Activated T-cell treated with anti-CD3 and anti-CD28 coated beads, Interleukin-2, amount 50 U/mL, for 24 hours (primary cell): Measurements from ENCODE around the gene HERC2.
"Not testable (repeated sequence)": the region's sequence is repeated elsewhere in the genome, so short reads cannot be mapped to it uniquely, and the experiment has no call there.

Experiments used
- DNase-seq: peaks from one replicate; pipeline ENCODE4 v3.0.0-alpha.2; 2020
- H3K27ac Mint-ChIP-seq: 2 replicates; pipeline ENCODE4 v1.8.0; 2020; ENCODE audit warnings: mild to moderate bottlenecking, mixed read lengths
- H3K27me3 Mint-ChIP-seq: 2 replicates; pipeline ENCODE4 v1.8.0; 2020; ENCODE audit warnings: mixed read lengths
- H3K36me3 Mint-ChIP-seq: 2 replicates; pipeline ENCODE4 v1.8.0; 2020; ENCODE audit warnings: low read depth, mixed read lengths
- H3K4me1 Mint-ChIP-seq: 2 replicates; pipeline ENCODE4 v1.8.0; 2020; ENCODE audit warnings: low read depth, mixed read lengths
- H3K4me3 Mint-ChIP-seq: 2 replicates; pipeline ENCODE4 v1.8.0; 2020; ENCODE audit warnings: mild to moderate bottlenecking, moderate library complexity, mixed read lengths
- H3K9me3 Mint-ChIP-seq: 2 replicates; pipeline ENCODE4 v1.8.0; 2020; ENCODE audit warnings: mixed read lengths

HERC2 gene

DNA sequence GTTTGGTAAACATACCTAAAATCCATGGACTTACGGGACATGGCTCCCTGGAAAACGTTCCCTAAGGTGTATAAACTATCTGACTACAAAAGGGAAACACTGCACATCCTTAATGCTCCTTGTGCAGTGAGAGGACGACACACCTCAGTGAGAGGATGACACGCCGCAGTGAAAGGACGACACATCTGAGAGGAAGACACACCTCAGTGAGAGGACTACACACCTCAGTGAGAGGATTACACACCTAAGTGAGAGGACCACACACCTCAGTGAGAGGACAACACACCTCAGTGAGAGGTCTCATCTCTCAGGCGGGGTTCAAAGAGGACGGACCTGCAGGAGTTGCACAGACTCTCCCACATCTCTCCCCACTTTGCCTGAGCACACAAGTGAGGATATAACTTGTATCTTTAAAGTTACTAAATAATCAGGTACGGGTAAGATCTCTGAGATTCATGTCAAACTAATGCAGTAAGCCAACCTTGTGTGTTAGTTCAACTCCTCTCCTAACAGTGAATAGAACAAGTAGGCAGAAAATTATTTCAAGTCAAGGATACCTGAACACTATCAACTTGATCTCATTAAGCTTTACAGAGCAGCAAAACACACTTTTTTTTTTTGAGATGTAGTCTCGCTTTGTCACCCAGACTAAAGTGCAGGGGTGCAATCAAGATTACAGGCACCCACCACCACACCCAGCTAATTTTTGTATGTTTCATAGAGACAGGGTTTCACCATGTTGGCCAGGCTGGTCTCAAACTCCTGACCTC lies 32.1 kb downstream of the HERC2 start:
- Mint-ChIP-seq H3K4me3 (no peak overlapping the region), H3K27ac (no peak overlapping the region)

GRCh38 chr15:28288830-28289693 lies 32.9 kb downstream of the HERC2 start:
- H3K4me3 Mint-ChIP-seq, H3K4me1 Mint-ChIP-seq, H3K9me3 Mint-ChIP-seq, H3K27me3 Mint-ChIP-seq, DNase-seq: not testable (repeated sequence)
- peak overlapping the region; percentile 29 for H3K27ac Mint-ChIP-seq
- H3K36me3 Mint-ChIP-seq, result peaks cover 72% of the 10 kb centered on the region

More for the DNA sequence above, 32.1 kb downstream of the HERC2 start:
- peaks cover 8% of the 10 kb centered on the region for H3K4me1 Mint-ChIP-seq
- peaks cover 9% of the 10 kb centered on the region for H3K9me3 Mint-ChIP-seq
- no peaks in the 10 kb centered on the region for H3K27me3 Mint-ChIP-seq
- no peak for DNase-seq
- peaks cover 73% of the 10 kb centered on the region for H3K36me3 Mint-ChIP-seq

DNA sequence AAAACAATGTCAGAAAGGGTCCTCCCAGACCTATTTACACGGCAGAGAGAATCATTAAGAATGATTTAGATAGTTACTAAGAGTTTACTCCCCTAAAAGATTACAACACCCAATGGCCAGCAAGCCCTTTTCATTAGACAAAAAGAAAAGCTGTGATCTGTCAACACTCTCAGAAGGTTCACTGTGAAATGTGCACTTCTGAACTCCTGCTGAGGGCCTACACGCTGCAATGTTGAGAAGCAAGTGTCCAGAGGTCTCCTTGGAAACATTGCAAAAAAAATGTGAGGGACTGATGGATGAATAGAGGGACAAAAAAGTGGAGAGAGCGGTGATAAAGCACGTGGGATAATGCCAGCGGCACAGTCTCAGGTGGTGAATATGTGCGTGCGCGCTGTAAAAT lies 35.3 kb downstream of the HERC2 start:
- H3K27me3 Mint-ChIP-seq, DNase-seq, H3K9me3 Mint-ChIP-seq, H3K4me3 Mint-ChIP-seq, H3K27ac Mint-ChIP-seq: not testable (repeated sequence)
- Mint-ChIP-seq H3K36me3 (peaks cover 73% of the 10 kb centered on the region), H3K4me1 (peaks cover 11% of the 10 kb centered on the region)

DNA sequence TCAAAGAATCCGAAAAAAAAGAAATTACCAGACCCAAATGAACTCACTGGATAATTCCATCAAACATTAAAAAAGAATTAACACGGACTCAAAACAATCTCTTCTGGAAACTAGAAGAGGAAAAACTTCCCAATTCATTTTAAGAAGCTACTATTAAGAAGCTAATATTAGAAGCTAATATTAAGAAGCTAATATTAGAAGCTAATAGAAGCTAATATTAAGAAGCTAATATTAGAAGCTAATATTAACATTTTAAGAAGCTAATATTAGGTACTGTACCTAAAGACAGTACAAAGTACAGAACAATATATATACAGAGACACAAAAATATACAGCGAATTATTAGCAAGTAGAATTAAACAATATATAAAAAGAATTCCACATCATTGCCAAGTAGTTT lies 35.9 kb downstream of the HERC2 start:
- Mint-ChIP-seq H3K4me3 (no peak overlapping the region), H3K4me1 (peaks cover 11% of the 10 kb centered on the region), H3K9me3 (peaks cover 8% of the 10 kb centered on the region), H3K36me3 (peaks cover 69% of the 10 kb centered on the region), H3K27ac (no peak overlapping the region), H3K27me3 (no peaks in the 10 kb centered on the region)
- no peak for DNase-seq

GRCh38 chr15:28281876-28282275 lies 40.1 kb downstream of the HERC2 start:
- Mint-ChIP-seq H3K4me1 (peaks cover 11% of the 10 kb centered on the region), H3K27me3 (no peaks in the 10 kb centered on the region), H3K9me3 (no peaks in the 10 kb centered on the region), H3K27ac (no peak overlapping the region), H3K36me3 (peaks cover 69% of the 10 kb centered on the region), H3K4me3 (no peak overlapping the region)
- DNase-seq, result no peak

DNA sequence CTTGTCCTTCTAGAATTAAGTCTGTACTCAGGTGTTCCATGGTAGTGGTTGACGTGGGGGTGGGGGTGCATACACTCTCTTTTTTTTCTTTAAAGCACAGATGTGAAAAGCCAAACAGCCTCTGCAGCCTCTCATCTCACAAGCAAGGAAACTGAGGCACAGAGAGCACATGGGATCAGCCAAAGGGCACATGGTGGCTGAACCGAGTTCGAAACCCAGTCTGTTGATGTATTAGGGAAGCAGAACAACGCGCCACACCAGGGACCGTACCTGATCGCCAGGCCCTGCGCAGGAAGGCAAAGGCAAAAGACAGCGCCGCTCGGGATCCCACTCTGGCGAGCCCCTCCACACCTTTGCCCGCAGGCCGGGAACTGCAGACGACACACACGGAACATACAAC lies 47.3 kb downstream of the HERC2 start:
- Mint-ChIP-seq H3K9me3 (no peaks in the 10 kb centered on the region), H3K4me1 (no peaks in the 10 kb centered on the region), H3K36me3 (peaks cover 73% of the 10 kb centered on the region), H3K4me3 (no peak overlapping the region), H3K27ac (no peak overlapping the region), H3K27me3 (no peaks in the 10 kb centered on the region)
- DNase-seq, result no peak

- Mint-ChIP-seq H3K36me3 (peaks cover 76% of the 10 kb centered on the region), H3K4me1 (no peaks in the 10 kb centered on the region), H3K27ac (no peak overlapping the region)
Observed at GRCh38 chr15:28273873-28274610, 47.9 kb downstream of the HERC2 start.

GRCh38 chr15:28273468-28273867 lies 48.5 kb downstream of the HERC2 start:
- no peaks in the 10 kb centered on the region for H3K27me3 Mint-ChIP-seq
- no peaks in the 10 kb centered on the region for H3K4me1 Mint-ChIP-seq
- H3K9me3 Mint-ChIP-seq, result no peaks in the 10 kb centered on the region
- H3K36me3 Mint-ChIP-seq, result peaks cover 77% of the 10 kb centered on the region
- H3K4me3 Mint-ChIP-seq, result no peak overlapping the region
- no peak for DNase-seq
- no peak overlapping the region for H3K27ac Mint-ChIP-seq

More at GRCh38 chr15:28273873-28274610, 47.9 kb downstream of the HERC2 start:
- DNase-seq, result no peak
- Mint-ChIP-seq H3K9me3 (no peaks in the 10 kb centered on the region), H3K27me3 (no peaks in the 10 kb centered on the region), H3K4me3 (no peak overlapping the region)

DNA sequence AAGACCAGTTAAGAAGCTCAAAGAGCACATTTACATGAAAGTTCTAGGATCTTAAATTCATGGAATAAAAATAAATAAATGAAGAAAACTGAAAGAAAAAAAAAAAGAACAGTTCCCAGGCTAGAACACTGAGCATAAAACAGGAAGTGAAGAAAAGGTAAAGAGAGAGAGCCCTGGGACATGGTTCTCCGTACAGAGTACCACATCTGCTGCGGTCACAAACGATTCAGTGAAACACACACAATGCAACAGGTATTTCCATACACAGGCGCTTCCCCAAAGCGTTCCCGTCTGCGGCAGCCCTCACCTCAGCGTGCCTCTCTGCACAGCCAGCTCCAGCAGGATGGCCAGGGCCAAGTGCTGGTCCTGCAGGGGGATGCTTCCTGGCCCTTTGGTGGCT lies 49.4 kb downstream of the HERC2 start:
- Mint-ChIP-seq H3K27me3 (no peaks in the 10 kb centered on the region), H3K4me3 (no peak overlapping the region), H3K27ac (no peak overlapping the region), H3K9me3 (no peaks in the 10 kb centered on the region), H3K36me3 (peaks cover 81% of the 10 kb centered on the region), H3K4me1 (no peaks in the 10 kb centered on the region)
- DNase-seq, result no peak

DNA sequence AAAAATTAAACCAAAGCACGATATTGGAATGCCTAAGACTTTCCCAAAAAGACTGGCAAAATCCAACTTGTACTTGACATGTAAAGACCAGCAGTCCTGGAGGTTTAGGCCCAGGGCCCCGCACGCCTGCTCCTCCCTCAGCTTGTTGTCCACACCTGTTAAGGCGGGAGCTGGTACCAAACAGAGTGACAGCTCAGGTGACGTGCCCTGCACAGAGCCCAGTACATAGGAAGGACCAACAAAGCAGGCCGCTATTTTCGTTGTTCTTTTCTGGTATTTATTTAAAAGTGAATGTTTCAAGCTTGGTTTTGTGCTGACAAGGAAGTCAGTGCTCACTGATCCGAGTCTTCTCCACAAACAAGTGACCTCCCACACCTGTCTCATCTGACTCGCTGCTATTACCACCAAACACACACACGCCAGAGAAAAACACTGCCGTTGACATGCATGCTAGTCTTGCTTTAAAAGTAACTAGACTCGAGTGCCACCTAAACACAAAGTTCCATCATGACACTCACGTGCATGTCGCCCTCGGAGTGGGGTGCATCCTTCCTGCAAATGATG lies 50.2 kb downstream of the HERC2 start:
- H3K36me3 Mint-ChIP-seq, result peaks cover 83% of the 10 kb centered on the region
- H3K27me3 Mint-ChIP-seq, result no peaks in the 10 kb centered on the region
- H3K27ac Mint-ChIP-seq, result no peak overlapping the region
- no peak for DNase-seq
- H3K4me1 Mint-ChIP-seq, result no peaks in the 10 kb centered on the region
- H3K4me3 Mint-ChIP-seq, result no peak overlapping the region
- H3K9me3 Mint-ChIP-seq, result no peaks in the 10 kb centered on the region

DNA sequence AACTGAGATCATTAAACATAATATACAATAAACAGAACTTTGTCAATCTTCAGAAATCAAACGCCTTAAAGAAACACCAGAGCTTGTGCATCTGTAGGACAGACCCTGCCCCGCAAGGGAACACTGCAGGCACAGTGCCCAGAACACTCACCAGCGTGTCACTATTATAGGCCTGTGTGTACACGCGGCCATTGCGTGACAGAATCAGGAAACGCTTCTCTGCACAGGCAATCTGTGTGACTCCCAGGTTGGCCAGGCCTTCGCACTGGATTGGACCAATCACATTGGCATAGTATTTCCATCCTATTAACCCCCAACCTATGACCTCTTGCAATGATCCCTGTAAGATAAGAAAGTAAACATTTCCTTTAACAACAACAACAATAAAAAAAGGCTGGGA lies 52.9 kb downstream of the HERC2 start:
- no peaks in the 10 kb centered on the region for H3K4me1 Mint-ChIP-seq
- H3K36me3 Mint-ChIP-seq, result peaks cover 93% of the 10 kb centered on the region
- H3K27me3 Mint-ChIP-seq, result no peaks in the 10 kb centered on the region
- H3K4me3 Mint-ChIP-seq, result no peak overlapping the region
- H3K27ac Mint-ChIP-seq, result no peak overlapping the region
- H3K9me3 Mint-ChIP-seq, result no peaks in the 10 kb centered on the region
- DNase-seq, result no peak

DNA sequence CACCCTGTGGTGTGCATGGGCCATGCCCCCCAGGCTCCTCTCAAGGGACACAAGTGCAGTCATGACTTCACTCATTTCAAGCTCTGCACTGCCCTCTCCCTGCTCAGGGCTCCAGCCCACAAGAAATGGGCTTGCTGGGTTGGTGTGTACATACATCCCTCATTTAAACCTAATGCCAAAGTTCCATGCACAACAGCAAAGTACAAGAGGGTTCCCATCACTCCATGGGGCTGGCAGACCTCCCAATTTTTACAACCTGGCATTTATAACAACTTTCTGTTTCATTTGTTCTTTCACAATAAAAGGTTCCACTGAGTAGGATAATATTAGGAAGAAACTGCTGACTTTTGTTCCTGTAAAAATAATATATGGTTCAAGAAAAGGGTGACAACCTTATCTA lies 54.3 kb downstream of the HERC2 start:
- no peak for DNase-seq
- Mint-ChIP-seq H3K4me1 (no peaks in the 10 kb centered on the region), H3K4me3 (no peak overlapping the region), H3K27me3 (no peaks in the 10 kb centered on the region), H3K9me3 (no peaks in the 10 kb centered on the region), H3K27ac (no peak overlapping the region), H3K36me3 (peaks cover 94% of the 10 kb centered on the region)

DNA sequence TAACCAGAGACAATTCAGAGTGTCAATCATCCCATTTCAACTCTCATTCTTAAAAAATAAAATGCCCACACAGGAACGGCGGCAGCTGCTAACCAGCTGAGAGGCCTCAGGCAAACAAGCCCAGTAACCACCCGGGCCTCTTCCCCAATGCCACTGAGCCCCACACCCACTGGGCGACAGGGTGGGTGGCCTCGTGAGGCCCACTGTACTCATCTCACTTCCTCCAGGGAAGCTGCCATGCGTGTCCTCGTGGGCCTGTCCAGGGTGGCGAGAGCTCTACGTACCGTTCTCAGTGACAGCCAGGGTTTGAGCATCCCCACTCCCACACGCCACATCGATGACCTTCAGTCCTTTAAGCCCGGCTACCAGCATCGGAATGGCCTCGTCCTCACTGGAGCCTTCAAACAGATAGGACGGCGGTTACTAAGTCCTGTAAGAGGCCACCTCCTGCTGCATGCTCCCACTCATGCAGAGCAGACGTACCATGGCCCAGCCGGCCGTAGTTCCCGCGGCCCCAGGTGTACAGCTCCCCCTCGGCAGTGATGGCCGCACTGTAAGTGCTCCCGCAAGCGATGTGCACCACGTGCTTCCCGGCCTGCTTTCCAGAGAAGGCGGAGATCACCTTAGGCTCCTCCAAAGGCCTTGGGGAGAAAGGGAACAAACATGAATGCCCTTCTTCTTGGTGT lies 56.5 kb downstream of the HERC2 start:
- Mint-ChIP-seq H3K9me3 (no peaks in the 10 kb centered on the region), H3K36me3 (peaks cover 91% of the 10 kb centered on the region)
- no peak for DNase-seq

GRCh38 chr15:28264166-28264565 lies 57.8 kb downstream of the HERC2 start:
- DNase-seq, result no peak
- Mint-ChIP-seq H3K4me1 (peaks cover 10% of the 10 kb centered on the region), H3K27me3 (no peaks in the 10 kb centered on the region), H3K9me3 (no peaks in the 10 kb centered on the region), H3K36me3 (peaks cover 89% of the 10 kb centered on the region), H3K4me3 (no peak overlapping the region), H3K27ac (no peak overlapping the region)

More for the DNA sequence above, 56.5 kb downstream of the HERC2 start:
- H3K4me3 Mint-ChIP-seq, result no peak overlapping the region
- no peak overlapping the region for H3K27ac Mint-ChIP-seq
- no peaks in the 10 kb centered on the region for H3K27me3 Mint-ChIP-seq
- peaks cover 8% of the 10 kb centered on the region for H3K4me1 Mint-ChIP-seq
